CD4-positive, alpha-beta T cell treated with Interferon gamma for 1 hour (primary cell): ENCODE data around the gene PLCG2.
"Not testable (repeated sequence)": the region's sequence is repeated elsewhere in the genome, so short reads cannot be mapped to it uniquely, and the experiment has no call there.

ENCODE experiments used
- DNase-seq: peaks from one replicate; pipeline ENCODE4 v3.0.0-alpha.2; 2020

PLCG2 gene

GRCh38 chr16:81850197-81850944 is 71.3 kb downstream of the PLCG2 start:
- DNase-seq = no peak

DNA sequence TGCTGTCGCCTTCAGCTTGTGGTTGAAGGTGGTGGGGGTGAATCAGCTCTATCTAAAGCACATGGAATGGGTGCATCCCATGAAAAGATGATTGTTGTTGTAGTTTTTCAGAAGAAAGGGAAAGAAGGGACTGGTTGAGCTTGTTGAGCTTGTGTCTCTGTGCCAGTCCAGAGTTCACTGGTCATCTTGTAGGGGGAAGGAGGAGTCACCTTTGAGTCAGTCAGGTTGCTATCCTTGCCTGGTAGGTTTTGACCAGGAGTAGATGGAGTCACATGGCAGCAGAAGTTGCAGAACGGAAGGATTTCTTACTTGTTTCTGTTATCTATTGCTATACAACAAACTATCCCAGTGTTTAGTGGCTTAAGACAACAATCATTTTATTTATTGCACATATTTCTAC is 73.3 kb downstream of the PLCG2 start:
- no peak for DNase-seq

- no peak for DNase-seq
Measured at GRCh38 chr16:81855552-81856153, 76.6 kb downstream of the PLCG2 start.

DNA sequence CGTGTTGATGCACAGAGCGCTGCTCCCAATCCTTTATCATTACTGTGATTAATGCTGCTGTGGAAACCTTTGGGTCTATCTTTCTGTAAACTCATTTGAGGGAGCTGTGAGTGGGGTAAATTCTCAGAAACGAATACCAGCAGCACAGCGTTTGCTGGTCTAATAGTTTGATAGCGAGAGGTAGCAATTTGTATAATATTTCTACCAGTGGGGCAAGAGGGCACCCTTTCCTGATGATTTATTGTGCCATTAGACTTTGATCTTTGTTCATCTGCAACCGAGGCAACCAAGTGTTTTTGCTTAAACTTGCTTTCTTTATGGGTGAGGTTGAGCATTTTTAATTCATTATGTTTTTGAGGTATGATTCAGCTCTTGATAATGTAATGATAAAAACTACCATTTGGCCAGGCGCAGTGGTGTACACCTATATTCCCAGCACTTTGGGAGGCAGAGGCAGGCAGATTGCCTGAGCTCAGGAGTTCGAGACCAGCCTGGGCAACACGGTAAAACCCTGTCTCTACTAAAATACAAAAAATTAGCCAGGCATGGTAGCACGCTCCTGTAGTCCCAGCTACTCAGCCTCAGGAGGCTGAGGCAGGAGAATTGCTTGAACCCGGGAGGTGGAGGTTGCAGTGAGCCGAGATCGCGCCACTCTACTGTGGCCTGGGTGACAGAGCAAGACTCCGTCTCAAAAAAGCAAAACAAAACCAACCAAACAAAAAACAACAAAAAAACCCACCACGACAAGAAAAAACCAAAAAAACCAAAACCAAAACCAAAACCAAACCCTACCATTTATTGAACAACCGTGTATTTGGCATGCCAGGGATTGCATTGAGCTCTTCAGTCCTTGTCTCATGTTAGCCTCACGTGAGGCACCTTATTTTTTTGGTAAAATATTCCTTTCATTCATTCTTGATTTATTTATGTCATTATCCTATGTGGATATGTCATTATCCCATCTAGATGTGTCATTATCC is 81.5 kb downstream of the PLCG2 start:
- no peak for DNase-seq

DNA sequence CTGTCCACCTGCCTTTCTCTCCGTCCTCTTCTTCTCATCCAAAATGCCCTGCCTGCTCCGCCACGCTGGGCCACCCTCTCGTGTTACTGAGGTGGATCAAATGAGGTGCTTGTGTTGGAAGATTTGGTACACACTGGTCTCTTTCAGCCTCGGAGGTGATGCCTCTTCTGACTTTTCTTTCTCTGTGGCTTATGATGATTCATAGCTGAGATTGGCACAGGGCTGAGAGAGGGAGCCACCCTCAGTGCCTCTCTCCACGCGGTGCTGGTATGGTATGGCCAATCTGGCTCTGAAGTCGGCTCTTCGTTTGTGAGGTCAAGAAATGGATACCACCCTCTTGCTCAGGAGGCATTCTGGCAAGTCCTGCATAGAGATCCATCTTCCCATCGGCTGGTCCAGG is 82.4 kb downstream of the PLCG2 start:
- DNase-seq = no peak

DNA sequence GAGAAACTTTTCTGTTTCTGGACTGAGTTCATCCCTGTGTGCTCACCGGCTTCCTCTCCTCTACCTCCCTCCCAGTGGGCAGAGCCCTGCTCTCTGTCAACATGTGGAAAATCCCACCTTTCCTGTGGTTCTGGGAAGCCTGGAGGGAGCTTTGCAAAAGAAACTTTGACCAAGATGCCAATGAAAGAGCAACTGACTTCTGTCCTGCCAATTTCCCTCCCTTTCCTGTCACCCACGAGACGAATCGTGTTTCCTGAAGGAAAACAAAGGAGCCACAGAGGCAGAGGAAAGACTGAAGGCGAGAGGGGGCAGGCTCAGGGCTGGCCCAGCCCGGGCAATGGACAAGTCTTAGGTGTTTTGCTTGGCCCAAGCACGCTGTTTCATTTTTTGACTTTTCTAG is 82.8 kb downstream of the PLCG2 start:
- no peak for DNase-seq

- DNase-seq = peak; percentile 11
Measured at GRCh38 chr16:81863630-81864352, 84.7 kb downstream of the PLCG2 start.

DNA sequence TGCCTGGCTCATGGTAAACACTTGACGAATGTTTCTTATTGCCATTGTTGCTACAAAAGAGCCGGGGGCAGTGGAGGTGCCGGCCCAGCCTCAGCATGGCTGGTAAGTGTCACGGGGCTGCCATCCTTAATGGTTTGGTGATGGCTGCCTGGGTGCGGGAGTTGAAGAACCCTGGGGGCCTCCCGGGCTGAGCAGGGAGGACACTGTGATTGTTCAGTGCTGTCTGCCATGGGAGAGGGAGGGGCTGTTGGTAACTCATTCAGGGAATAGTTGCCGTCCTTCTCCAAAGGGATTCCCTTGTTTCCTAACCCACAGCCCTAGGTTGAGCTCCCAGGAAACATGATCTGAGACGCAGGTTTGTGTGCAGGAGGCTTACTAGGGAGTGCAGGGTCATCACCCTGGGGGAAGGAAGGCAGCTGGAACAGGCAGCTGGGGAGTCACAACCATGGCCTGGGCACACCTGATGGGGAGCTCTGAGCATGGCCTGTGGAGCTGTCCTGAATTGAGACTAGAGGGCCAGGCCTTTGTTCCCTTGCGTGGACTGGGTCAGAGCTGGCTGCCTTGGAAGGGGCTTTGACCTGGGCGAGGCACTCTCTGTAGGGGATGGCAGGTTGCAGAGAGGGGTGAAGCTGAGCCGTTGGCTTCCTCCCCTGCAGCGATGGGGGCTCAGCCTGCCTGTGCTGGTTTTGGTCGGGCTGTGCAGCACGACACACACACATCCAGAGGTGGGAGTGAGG is 85.7 kb downstream of the PLCG2 start:
- no peak for DNase-seq

DNA sequence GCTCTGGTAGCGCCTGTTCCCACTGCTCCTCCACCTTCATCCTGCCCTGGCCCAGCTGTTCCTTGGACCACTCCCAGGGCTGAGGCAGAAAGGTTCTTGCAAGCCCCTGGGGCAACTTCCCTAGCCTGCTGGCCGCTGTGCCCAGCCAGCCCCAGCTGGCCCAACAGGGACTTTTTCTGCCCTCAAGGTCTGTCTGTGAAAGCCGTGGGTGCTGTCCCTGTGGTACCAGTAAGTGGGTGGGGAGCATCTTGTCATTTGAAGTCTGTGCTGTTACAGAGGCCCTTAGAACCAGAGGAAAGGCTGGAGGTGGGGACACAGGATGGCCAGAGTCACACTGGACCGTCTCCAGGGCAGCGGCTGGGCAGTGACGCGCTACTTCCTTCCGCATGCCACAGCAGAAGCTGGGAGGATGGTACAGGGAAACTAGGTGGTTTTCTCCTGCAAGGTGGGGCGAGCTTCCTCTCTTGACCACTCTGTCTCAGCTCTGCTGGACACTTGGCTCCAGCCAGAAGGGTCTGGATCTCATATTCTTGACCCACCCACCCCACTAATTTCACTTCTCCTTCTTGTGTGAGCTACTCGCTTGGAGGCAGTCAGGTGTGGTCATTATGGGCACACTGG is 87.8 kb downstream of the PLCG2 start:
- DNase-seq = peak; percentile 9

- no peak for DNase-seq
Measured at GRCh38 chr16:81868057-81868748, 89.1 kb downstream of the PLCG2 start.

GRCh38 chr16:81869326-81869725 is 90.2 kb downstream of the PLCG2 start:
- DNase-seq = no peak

- no peak for DNase-seq
Measured at GRCh38 chr16:81873206-81873605, 94.1 kb downstream of the PLCG2 start.

DNA sequence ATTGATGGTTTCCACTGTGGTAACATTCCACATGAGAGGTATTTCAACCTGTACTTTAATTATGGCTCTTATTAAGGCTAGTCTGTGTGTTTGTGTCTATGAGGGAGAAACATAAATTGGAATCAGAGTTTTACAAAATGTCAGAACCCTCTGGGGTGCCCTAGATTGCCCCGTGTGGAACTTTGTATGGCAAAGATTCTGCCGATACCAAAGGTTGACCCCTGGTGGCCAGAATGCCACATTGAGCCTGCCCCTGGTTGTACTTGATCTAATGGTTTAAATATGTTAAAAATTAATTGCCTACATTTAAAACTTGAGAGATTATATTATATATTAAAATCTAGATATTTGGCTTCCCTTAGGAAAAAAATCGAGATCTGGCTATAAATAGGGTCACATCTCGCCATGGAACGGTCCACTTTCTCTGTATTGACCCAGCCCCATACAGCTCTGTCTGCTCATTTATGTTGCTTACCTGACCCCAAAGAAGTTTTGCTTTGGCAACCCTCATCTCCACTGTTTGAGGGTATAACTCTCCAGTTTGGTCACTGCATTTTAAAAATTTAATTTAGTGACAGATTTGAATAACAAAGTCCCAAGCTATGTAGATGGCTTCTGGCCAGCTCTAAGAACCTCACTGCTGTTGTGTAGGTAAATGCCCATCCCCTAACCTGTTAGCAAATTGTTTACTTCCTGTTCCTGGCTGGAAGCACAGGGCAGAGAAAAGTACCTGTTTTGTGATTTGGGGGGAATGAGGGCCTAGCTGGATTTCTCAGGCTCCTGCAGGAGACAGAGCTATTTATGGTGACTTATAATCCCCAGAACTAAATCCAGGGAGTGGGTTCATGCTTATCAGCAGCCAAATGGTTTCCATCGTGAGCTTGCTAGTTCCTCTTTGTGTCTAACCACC is 95.0 kb downstream of the PLCG2 start:
- DNase-seq = peak; percentile 48

GRCh38 chr16:81875461-81875860 is 96.4 kb downstream of the PLCG2 start:
- DNase-seq = no peak

DNA sequence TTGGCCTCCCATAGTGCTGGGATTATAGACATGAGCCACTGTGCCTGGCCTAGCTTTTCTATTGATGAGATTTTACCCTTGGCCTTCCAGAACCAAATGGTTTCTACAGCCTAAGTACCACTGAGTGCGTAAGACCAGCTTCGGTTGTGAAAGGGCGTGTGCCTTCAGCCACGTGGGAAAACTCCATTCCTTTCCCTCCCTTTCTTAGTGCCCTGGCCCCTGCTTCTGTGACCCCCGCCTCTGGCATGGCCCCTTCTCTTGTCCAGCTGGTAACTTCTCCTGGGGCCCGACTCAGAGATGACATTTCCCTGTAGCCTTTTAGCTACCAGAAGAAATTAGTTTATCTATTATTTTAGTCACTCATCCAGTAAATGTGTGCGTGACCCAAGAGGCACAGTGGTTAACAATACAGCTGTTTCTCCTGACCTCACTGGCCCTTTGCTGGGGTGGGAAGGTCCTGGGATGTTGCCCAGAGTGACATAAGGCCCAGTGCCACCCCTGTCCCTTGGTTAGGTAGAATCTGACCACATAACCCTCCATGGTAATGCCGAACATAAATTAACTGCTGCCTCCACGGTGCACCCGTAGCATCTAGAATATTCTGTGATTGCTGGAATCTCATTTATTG is 97.3 kb downstream of the PLCG2 start:
- no peak for DNase-seq

GRCh38 chr16:81877490-81877889 is 98.4 kb downstream of the PLCG2 start:
- not testable (repeated sequence) for DNase-seq

- DNase-seq = no peak
Measured at GRCh38 chr16:81878529-81878928, 99.4 kb downstream of the PLCG2 start.

DNA sequence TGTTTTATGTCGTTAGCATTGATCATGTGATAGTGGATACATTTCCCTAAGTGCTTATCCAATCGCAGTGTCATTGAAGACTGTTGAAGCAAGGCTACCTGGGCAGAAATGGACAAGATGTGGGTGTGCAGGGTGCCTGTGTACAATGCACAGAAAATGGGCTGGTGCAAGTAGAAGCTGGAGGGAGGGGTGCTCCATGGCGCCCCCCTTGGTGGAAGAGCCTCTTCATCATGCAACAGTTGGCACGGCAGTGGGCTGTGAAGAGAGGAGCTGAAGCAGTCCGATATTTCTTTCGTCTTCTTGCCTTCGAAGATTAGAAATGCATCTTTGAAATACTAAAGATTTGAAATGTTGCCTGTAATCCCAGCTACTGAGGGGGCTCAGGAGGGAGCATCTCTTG is 100.5 kb downstream of the PLCG2 start:
- DNase-seq = no peak

DNA sequence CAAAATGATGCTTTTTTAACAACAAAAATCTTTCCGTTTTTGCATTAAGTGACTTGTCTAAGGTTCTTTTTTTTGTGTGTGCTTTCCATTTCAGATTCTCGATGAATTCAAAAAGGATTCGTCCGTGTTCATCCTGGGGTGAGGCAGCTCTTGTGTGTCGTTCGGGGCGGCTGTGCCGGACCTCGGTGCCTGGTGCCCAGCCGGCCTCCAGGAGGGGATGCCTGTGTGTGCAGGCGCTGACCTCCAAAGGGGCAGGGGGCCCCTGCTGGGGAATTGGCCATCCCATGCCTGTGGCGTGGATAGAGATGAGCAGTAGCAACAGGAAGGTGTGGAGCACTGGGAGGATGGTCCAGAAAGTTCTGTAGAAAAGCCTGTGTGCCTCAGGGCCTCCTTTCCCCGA is 101.7 kb downstream of the PLCG2 start:
- DNase-seq = no peak
